HG03521 (cell line): ENCODE results near the gene SELENOK.

Experiments
- ATAC-seq: cut with Tn5 transposase; IDR thresholded peaks from one replicate; pipeline ENCODE4 v1.9.1; 2021; ENCODE audit warnings: mild to moderate bottlenecking, moderate library complexity; ENCODE audit not compliant: unreplicated experiment

Gene SELENOK

DNA sequence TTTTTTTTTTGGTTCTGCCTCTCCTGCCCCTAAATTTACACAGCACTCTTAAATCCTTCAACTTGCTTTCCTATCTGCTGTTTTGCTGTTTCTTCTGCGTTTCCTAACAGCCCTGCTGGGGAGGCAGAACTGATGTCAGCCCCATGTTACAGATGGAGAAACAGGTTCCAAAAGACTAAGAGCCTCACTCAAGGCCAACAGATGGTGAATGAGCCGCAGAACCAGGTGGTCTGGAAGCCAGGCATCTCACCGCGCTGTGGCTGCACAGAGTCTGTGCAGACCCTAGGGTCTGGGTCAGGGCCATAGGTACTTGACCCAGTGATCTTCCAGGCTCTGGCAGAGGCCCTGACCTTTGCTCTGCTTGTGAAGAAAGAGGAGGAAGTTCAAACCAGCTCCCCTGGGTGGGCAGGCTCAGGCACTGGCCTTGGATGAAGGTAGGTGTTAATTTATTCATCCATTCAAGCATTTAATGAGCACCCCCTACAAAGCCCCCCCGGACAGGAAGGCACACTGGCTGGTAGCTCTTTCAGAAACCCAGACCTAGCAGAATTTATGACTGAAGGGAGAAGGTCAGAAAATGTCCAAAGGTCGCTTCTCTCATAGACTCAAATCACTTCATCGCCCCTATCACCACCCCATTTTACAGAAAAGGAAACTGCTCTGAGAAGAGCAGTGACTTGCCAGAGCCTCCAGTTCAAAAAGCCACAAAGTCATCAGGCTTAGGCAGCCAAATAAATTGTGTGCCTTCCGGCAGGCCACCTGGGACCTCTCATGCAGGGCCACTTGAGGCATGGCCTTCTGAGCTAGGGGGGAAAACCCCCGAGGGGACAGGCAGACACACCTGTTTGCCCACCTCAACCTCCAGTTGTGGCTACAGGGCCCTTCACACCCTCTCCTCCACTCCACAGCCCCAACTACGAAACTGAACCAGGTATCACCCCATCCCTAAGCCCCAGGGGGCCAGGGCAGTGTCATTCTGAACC, 48.2 kb downstream of the SELENOK start:
- ATAC-seq = no peak

DNA sequence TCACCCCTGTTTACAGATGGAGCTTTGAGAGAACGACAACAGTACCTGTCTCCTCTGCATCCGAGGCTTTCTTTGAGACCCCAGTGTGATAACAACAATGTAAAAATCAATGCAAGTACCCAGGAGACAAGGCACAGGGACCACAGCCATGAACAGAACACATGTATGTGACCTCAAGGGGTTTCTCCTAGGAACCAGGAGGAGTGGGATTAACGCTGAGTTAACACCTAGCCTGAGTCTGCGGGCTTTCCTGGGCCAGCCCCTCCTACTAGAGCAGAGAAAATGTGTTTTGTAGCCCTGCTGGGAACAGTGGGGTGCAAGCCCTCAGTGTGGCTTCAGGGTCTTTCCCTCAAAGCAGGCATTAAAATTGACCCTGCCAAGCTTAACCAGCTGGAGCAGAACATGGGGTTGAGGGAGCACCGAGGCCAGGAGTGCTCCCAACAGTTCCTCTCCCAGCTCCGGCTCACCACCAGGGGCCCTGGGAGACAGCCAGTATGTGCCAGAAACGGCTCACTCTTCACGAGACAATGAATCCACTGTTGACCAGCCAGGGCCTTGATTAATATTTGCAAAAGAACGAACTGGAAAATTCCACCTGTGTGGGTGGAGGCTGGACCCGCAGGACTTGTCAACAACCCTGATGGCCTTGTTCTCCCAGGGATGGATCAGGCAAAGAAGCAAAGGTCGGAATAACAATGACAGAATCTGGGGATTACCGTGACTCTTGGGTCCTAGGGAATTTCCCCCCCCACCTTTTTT, 49.0 kb downstream of the SELENOK start:
- no peak for ATAC-seq

DNA sequence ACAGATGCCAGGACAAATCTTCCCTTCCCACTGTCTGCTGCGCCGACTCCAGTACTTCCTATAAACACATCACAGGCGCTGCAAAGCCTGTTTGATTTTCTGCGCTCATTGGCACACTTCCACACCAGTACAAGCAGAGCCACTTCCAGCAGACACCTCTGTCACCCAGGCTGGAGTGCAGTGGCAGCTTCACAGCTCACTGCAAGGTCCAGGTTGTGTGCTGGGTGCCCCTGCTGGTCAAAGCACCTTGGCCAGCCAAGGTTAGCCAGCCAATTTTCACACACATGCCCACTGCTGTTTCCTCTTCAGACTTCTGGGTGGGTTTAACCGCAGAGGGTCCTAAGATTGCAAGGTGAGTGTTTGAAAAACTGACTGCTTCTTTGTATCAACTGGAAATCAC, 50.4 kb downstream of the SELENOK start:
- no peak for ATAC-seq

DNA sequence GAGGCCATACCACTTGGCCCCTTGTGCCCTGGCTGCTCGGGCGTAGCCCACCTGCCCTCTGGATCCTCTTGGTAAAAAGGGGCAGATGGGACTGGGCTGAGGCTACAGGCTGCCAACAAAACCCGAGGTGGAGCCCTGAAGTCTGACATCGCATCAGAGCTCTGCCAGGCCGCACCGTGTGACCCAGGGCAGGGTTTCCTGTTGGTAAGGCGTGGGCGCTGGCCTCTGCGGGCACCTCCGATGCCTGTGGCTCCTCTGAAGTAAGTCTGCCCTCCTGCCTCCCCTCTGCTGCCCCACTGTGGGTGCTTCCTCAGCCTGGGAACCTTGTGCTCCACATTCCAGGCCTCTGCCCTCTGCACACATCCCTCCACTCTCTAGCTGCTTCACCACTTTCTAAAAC, 54.3 kb downstream of the SELENOK start:
- ATAC-seq = no peak

DNA sequence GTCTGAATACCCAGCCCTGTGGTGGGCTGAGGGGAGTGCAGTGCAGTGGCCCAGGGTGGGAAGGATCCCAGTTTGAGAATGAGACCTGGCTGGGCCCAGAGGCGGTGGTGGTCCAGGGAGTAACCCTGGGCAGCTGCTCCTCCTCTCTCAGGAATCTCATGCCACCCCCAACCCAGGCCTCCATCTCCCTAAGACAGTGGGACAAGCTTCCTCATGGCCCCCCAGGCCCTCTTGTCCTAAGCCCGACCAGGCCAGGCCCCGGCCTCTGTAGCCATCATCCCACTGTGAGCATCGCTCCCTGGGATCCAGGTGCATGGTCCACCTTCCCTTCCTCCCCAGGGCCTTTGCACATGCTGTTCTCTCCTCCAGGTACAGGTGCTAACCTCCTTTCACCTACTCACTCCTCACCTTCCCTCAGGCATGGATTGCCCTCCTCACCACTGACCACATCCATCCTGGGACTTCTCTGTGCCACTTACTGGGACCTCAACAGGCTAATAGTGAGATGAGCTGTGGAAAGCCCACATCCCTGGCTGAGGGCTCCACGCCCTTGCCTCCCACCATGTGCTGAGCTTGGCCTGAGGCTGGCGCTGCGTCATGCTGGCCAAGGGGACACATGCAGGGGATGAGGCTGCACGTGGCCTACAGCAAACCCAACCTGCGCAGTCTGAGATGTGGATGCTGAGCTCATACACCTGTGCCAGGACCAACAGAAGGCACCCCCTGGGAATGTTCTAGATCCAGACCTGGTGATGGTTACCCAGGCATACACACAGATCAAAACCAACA, 55.4 kb downstream of the SELENOK start:
- ATAC-seq = no peak

DNA sequence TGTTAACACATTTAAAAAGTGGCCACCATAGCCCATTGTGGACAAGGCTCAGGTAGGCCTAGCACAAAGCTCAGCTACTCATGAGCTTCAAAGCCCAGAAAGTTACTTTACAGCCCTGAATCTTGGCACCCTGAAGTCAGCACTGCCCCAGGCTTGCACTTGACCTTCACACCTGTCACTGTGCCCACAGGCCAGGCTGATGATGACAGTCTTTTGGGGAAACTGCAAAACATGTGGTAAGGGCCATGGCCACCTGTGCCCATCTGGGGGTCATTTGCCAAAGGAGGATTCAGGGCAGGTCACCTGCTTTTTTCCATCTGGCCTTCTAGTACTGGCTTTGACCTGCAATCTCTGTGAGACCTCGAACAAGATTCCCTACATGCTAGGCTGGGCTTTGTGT, 56.4 kb downstream of the SELENOK start:
- no peak for ATAC-seq

DNA sequence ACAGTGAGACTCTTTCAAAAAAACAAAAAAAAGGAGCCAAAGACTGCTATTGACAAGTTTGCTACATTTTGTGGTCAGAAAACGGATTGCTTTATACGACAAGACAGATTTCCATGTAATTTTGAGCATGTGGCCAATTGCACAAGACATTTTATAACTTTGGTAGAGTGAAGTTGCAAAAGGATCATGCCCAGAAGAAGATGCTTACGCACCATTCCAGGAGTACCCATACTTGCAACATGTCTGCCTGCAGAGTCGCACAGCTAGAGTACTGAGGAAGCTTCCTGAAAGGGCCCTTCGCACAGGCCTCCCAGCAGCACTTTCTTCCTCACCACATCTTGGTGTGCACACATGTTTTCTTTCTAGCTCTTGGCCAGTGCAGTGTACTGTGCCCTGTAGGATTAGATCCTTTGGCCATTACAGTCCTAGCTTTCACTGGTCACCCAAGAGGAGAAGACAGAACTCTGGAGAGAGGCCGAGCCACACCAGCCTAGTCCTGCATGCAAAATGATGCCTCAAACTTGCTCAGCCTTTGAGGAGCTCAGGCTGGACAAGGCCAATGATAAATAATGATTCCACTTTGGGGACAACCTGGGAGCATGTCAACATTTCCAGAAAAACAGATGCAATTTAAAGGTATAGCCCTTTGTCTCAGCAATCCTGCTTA, 57.1 kb downstream of the SELENOK start:
- ATAC-seq = no peak
